LNCaP clone FGC (cell line): ENCODE results near the gene C11orf16.

ENCODE experiments used
- DNase-seq: peaks from one replicate; pipeline ENCODE4 v3.0.0-alpha.2; 2011; ENCODE audit warnings: low read depth
- H3K4me3 ChIP-seq: 2 replicates; pipeline ENCODE4 v1.5.1; 2011; ENCODE audit warnings: mild to moderate bottlenecking, low read depth, low read length, control low read depth
- TF ChIP-seq, protein P1 (sequence below): IDR thresholded peaks from 2 replicates; pipeline ENCODE4 v1.5.1; 2012; ENCODE audit warnings: mild to moderate bottlenecking; ENCODE audit not compliant: control insufficient read depth, insufficient read depth; ENCODE audit errors: extremely low read depth

C11orf16 gene

DNA sequence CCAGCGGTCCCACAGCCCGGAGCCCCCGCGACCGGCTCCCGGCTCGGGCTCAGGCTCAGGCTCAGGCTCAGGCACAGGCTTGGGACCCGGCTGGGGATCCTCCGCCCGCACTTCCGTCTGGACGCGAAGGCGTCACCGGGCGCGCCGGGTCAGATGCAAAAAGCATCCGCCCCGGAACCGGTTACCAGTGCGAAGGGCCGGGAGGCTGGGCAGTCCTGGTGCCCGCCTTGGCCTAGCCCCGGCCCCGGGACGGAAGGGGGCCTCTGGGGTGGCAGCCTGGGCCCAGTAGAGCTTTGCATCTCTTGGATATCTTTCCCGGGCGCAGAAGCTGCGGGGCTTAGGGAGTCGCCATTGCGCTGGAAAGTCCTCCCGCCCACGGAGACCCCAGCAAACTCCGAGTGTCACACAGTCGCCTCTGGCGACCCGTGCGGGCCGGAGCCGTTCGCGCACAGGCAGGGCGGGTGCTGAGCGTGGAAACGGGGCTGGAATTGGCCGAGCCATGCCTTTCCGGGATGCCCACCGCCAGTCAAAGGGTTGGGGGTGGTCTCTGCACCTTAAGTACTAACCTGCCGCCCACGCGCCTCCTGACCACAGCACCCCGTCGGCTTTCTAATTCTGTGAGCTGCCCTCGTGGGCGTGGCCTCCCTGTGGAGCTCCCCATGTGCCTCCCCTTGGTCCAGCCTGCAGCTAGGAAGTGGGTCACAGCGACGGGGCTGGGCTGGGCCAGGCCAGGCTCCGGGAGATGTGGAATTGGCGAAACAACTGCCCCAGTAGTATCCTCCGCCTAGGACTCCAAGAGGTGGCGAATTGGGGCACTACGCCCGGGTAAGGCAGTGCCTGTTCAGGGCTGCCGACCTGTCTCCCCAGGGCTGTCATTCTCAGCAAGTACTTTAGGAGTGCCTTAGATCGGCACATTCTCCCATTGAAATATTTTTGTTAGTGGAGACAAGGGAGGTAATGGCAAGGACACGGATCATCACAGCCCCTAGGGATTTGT is 31.9 kb upstream of the C11orf16 start, which contains the start of gene TMEM9B:
Gene TMEM9B, minus strand, starts transcription at position 119 of the 997 bp plus-strand sequence. CDS start 129 bp downstream, outside the sequence.
- TF ChIP-seq, protein P1, sequence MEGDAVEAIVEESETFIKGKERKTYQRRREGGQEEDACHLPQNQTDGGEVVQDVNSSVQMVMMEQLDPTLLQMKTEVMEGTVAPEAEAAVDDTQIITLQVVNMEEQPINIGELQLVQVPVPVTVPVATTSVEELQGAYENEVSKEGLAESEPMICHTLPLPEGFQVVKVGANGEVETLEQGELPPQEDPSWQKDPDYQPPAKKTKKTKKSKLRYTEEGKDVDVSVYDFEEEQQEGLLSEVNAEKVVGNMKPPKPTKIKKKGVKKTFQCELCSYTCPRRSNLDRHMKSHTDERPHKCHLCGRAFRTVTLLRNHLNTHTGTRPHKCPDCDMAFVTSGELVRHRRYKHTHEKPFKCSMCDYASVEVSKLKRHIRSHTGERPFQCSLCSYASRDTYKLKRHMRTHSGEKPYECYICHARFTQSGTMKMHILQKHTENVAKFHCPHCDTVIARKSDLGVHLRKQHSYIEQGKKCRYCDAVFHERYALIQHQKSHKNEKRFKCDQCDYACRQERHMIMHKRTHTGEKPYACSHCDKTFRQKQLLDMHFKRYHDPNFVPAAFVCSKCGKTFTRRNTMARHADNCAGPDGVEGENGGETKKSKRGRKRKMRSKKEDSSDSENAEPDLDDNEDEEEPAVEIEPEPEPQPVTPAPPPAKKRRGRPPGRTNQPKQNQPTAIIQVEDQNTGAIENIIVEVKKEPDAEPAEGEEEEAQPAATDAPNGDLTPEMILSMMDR = no peak
- peak; percentile 67 for DNase-seq

DNA sequence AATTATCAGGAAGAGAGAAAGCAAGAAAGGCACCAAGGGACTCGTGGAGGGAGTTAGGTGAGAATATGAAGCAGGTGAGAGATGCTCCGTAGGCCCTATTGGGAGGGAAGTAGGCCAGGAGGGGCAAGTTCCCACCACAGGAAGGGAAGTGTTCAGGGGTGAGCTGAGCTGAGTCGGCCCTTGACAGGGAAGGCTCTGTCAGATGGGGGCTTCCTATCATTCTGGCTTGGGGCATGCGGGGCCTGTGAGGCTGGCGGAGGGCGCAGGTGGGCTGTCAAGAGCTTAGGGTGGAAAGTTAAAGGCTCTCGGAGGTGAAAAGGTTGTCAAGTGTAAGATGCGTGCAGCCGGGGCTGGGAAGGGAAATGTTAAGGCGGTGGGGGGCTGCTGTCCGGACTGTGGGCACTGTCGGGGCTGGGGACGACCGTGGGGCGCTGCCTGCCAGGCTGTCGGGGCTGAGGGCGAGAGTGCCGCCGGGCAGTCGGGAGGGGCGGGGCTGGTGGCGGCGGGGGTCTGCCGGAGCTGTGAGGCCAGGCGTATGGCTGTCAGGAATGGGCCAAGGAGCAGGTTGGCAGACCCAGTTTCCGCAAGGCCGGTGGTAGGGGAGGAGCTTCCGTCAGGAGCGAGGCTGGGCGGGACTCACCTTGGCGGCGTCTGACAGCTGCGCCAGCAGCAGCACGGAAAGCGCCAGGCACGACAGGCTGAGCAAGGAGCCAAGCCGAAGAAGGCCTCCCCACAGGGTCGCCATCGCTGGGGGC is 31.0 kb upstream of the C11orf16 start:
- TF ChIP-seq, protein P1 = no peak
- DNase-seq = peak; percentile 71
- H3K4me3 ChIP-seq = peak overlapping the region; percentile 89

More for the DNA sequence above, 31.9 kb upstream of the C11orf16 start, which contains the start of gene TMEM9B:
- peak within 1 kb of the TSS; percentile 89 for H3K4me3 ChIP-seq

DNA sequence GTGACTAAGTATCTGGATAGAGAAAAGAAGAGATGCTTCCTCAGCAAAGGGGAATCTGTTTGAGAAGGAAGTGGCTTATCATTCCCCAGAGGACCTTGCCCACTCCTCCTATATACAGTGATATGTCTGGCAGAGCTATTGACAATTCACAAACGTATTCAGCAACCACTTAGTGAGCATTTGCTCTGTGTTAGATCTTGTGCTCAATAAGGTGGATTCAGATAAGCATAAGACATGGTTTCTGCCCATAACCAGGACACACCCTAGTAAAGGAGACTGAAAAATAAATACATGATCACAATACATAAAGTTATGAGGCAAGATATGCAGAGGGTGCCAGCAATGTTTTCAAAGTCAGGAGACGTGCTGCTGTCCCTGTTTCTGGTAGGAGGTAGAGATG is 30.1 kb upstream of the C11orf16 start:
- peak overlapping the region; percentile 89 for H3K4me3 ChIP-seq
- no peak for DNase-seq
- TF ChIP-seq, protein P1 = no peak

DNA sequence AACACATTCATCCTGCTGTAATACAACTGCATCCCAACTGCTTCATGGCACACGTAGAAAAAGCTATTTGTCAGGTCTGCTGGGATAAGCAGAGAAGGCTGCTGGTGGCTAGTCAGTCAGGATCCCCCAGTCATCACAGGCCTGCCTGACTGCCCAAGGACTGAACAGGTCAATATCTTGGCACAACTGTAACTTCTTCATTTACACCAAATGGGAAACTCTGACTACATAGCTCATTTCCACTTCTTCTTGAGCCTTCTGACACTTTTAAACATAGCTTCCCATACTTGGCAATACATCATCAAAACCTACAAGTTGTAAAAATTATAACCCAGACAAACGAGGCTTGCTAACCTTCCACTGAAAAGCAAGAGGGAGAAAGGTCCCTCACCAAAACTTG is 28.7 kb upstream of the C11orf16 start:
- TF ChIP-seq, protein P1 = no peak
- H3K4me3 ChIP-seq = no peak overlapping the region
- no peak for DNase-seq

DNA sequence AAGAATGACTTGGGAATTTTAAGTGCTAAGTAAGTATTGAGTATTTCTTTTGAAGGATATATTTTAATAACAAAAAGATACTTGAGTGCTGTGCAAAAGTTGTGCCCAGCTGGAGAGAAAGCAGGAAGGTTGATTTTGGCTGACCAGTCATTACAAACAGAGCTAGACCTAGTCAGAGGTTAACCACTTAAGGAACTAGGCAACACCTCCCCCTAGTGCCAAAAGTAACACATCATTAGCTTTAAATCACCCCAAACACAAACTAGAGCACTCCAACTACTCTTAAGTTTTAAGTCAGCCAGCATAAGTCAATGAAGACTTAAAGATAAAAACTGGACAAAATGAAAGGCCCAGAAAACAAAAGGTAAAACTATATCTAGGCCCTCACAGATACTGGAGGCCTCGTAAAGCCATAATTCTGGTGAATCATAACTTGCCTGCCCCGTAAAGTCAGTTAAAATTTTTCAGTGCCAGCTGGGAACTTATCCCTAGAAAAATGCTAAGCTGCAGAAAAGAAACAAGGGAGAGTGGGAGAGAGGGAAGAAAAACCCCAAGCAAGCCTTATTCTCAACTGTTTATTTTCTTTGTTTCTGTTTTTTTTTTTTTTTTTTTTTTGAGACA is 26.9 kb upstream of the C11orf16 start:
- TF ChIP-seq, protein P1 = peak; percentile 75
- no peak overlapping the region for H3K4me3 ChIP-seq
- DNase-seq = peak; percentile 69

DNA sequence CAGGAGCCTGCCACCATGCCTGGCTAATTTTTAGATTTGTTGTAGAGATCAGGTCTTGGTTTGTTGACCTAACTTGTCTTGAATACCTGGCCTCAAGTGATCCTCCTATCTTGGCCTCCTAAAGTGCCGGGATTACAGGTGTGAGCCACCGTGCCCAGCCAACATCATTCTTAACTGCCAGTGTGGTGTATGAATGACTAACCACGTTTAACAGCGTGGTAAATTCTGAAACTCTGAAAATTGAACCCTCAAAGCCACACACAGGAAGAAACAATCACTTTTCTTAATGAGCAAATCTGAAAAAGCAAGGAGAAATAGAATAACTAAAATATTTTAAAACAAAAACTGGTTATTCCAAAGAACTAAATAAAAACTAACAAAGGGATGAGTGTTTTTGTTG is 24.1 kb upstream of the C11orf16 start:
- no peak for DNase-seq

More for the DNA sequence above, 24.1 kb upstream of the C11orf16 start:
- H3K4me3 ChIP-seq = no peak overlapping the region
- TF ChIP-seq, protein P1 = no peak
